DOHH2 (cell line): ENCODE data around the gene SPOCD1.

Source experiments
- EZH2phosphoT487 ChIP-seq: fragments of 200-600 bp; sonication (generic); IDR thresholded peaks from 2 replicates; pipeline ENCODE4 v1.6.1; 2017; ENCODE audit warnings: borderline replicate concordance, mild to moderate bottlenecking, antibody characterized with exemption, low read length, moderate library complexity, mixed read lengths
- TF ChIP-seq, protein P1 (sequence below): fragments of 200-600 bp; sonication (generic); IDR thresholded peaks from one replicate; pipeline ENCODE4 v1.5.1; 2014; ENCODE audit warnings: antibody characterized with exemption, mild to moderate bottlenecking, low read depth, low read length; ENCODE audit not compliant: poor library complexity, severe bottlenecking

DNA sequence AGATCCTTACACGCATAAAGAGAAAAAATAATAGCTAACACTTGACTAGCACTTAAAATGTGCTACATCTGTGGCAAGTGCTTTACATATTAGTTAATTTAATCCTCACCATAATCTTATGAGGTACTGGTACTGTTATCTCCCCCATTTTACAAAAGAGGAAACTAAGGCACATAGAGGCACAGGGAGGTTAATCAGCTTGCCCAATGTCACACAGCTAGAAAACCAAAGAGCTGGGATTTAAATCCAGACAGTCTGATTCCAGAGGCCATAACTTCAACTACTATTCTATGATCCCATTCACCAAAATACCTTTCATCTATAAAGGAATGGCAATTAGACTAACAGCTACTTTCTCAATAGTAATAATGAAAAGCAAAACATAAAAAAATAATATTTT lies 11.7 kb downstream of the SPOCD1 start:
- TF ChIP-seq, protein P1, sequence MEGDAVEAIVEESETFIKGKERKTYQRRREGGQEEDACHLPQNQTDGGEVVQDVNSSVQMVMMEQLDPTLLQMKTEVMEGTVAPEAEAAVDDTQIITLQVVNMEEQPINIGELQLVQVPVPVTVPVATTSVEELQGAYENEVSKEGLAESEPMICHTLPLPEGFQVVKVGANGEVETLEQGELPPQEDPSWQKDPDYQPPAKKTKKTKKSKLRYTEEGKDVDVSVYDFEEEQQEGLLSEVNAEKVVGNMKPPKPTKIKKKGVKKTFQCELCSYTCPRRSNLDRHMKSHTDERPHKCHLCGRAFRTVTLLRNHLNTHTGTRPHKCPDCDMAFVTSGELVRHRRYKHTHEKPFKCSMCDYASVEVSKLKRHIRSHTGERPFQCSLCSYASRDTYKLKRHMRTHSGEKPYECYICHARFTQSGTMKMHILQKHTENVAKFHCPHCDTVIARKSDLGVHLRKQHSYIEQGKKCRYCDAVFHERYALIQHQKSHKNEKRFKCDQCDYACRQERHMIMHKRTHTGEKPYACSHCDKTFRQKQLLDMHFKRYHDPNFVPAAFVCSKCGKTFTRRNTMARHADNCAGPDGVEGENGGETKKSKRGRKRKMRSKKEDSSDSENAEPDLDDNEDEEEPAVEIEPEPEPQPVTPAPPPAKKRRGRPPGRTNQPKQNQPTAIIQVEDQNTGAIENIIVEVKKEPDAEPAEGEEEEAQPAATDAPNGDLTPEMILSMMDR = no peak
- no peak for TF ChIP-seq EZH2phosphoT487
